PC-3 (cell line): Measurements from ENCODE around the gene POPDC2.

ENCODE experiments used
- EZH2 ChIP-seq: fragments of 300-600 bp; sonication (generic); IDR thresholded peaks from one replicate; pipeline ENCODE4 v1.6.1; 2017; ENCODE audit warnings: antibody characterized with exemption, mild to moderate bottlenecking, low read length; ENCODE audit not compliant: unreplicated experiment
- TF ChIP-seq, protein P1 (sequence below): fragments of 300-600 bp; sonication (generic); conservative IDR thresholded peaks from 2 replicates; pipeline ENCODE4 v1.5.1; 2017; ENCODE audit warnings: antibody characterized with exemption, low read depth, mild to moderate bottlenecking, low read length

DNA sequence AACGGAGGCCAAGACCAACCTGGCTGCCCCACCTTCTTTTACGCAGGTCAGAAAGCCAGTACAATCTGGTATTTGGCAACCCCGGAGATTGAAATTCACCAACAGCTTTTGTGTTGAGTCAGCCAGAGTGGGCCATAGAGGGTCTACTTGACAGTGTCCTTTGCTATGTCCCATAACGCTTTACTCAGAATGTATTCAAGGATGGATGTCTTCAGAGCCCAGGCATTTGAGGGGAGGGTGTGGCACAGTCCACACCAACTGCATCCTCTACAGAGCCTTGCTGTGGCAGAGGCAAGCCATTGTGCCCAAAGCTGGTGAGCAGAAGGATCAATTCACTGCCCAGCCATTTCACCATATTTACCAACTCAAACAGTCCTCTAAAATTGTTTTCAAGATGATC lies 44.3 kb downstream of the POPDC2 start:
- TF ChIP-seq, protein P1, sequence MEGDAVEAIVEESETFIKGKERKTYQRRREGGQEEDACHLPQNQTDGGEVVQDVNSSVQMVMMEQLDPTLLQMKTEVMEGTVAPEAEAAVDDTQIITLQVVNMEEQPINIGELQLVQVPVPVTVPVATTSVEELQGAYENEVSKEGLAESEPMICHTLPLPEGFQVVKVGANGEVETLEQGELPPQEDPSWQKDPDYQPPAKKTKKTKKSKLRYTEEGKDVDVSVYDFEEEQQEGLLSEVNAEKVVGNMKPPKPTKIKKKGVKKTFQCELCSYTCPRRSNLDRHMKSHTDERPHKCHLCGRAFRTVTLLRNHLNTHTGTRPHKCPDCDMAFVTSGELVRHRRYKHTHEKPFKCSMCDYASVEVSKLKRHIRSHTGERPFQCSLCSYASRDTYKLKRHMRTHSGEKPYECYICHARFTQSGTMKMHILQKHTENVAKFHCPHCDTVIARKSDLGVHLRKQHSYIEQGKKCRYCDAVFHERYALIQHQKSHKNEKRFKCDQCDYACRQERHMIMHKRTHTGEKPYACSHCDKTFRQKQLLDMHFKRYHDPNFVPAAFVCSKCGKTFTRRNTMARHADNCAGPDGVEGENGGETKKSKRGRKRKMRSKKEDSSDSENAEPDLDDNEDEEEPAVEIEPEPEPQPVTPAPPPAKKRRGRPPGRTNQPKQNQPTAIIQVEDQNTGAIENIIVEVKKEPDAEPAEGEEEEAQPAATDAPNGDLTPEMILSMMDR = no peak
- TF ChIP-seq EZH2 = no peak
